Gastroesophageal sphincter (tissue), 4 donors: ENCODE measurements around the gene KCNB1. TPM values are rescaled to one million over a fixed set of nuclear protein-coding genes. Genes with fewer than 3 reads are reported as not detected.

Experiments
- ATAC-seq: fragments of 150-250 bp; one replicate; pipeline ENCODE4 v1.9.1; 2016; ENCODE audit warnings: mild to moderate bottlenecking, moderate library complexity
- H3K27ac ChIP-seq, 4 donors: fragments of 200-600 bp; sonication (generic) in 3 of 4; 1 replicate in 3 of 4; 2 replicates in 1 of 4; pipeline ENCODE4 v1.5.1; 2016 to 2019
- H3K27me3 ChIP-seq: fragments of 200-600 bp; sonication (generic); one replicate; pipeline ENCODE4 v1.5.1; 2019
- H3K36me3 ChIP-seq, 2 donors: fragments of 200-600 bp; sonication (generic); one replicate each; pipeline ENCODE4 v1.5.1; 2019; ENCODE audit warnings: control low read depth in 1 of 2
- H3K4me1 ChIP-seq, 3 donors: fragments of 200-600 bp; sonication (generic); 1 replicate in 2 of 3; 2 replicates in 1 of 3; pipeline ENCODE4 v1.5.1; 2016 to 2019; ENCODE audit warnings: control low read depth in 2 of 3
- H3K4me3 ChIP-seq, 2 donors: fragments of 200-600 bp; sonication (generic); one replicate each; pipeline ENCODE4 v1.5.1; 2019; ENCODE audit warnings: mild to moderate bottlenecking in 1 of 2, moderate library complexity in 1 of 2
- H3K9me3 ChIP-seq, 3 donors: fragments of 200-600 bp; sonication (generic); one replicate each; pipeline ENCODE4 v1.5.1; 2017 to 2019; ENCODE audit warnings: control low read depth in 2 of 3
- EP300 ChIP-seq: sonication (generic); formaldehyde crosslinking; IDR thresholded peaks from one replicate; pipeline ENCODE4 v1.6.1; 2017; ENCODE audit warnings: antibody characterized with exemption, mild to moderate bottlenecking
- POLR2A ChIP-seq, 2 donors: fragments of 450-650 bp; IDR thresholded peaks; one replicate each; pipeline ENCODE4 v1.6.1; 2017; ENCODE audit warnings: antibody characterized with exemption in 2 of 2, mild to moderate bottlenecking in 2 of 2, moderate library complexity in 1 of 2
- POLR2AphosphoS5 ChIP-seq: sonication (generic); formaldehyde crosslinking; IDR thresholded peaks from one replicate; pipeline ENCODE4 v1.6.1; 2017; ENCODE audit warnings: antibody characterized with exemption
- WGBS, 2 donors: methylation state at CpG; one replicate each; pipeline ENCODE4 v1.1.5; 2018; ENCODE audit warnings: low coverage in 1 of 2; 5-methylcytosine and 5-hydroxymethylcytosine counted together
- total RNA-seq, 4 donors: library from RNA; depleted of rRNA; stranded (reverse); fragments of >200 nt; gene quantifications; one replicate each; pipeline ENCODE4 v1.1.0, GENCODE V29; 2016
- TF ChIP-seq, protein P1 (sequence below), 4 experiments: fragments of 200-600 bp in 2 of 4; fragments of 450-650 bp in 2 of 4; sonication (generic) in 1 of 4; IDR thresholded peaks; one replicate each; pipeline ENCODE4 v1.5.1; 2017 to 2019; ENCODE audit warnings: antibody characterized with exemption in 4 of 4, mild to moderate bottlenecking in 2 of 4, moderate library complexity in 2 of 4

KCNB1 gene
- total RNA-seq, 4 donors from 2014 or later = 26.3 to 44.1 (median 38.0) TPM

DNA sequence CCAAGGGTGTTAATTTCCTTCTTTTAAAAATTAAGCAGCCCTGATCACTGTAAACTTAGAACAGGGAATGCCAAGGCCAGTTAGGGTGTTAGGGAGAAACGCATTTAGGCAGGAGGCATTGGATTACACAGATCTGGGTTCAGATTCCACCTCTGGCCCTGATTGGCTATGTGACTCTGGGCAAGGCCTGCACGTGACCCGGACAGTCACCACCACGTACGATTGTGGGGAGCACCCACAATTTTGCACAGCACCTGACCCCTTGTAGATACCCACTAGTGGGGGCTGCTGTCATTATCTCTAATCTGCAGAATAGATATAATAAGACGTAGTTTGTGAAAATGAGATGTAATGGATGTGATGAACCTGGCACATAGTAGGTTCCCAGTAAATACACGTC, 145.1 kb downstream of the KCNB1 start:
- H3K9me3 ChIP-seq = no peaks in the 10 kb centered on the region
- no peaks in the 10 kb centered on the region for H3K27me3 ChIP-seq
- no peak for ATAC-seq
- WGBS, 2 donors = 72 to 87% methylated on average over 7 of the region's 7 CpGs
- H3K4me3 ChIP-seq = no peak overlapping the region
- H3K27ac ChIP-seq = no peak overlapping the region
- peaks cover 0 to 30% (median 0%) of the 10 kb centered on the region in 3 donors for H3K4me1 ChIP-seq
- TF ChIP-seq POLR2AphosphoS5 (no peak), POLR2A (IDR thresholded peaks at IDR 0.05) (no peak), EP300 (no peak)
- TF ChIP-seq, protein P1, sequence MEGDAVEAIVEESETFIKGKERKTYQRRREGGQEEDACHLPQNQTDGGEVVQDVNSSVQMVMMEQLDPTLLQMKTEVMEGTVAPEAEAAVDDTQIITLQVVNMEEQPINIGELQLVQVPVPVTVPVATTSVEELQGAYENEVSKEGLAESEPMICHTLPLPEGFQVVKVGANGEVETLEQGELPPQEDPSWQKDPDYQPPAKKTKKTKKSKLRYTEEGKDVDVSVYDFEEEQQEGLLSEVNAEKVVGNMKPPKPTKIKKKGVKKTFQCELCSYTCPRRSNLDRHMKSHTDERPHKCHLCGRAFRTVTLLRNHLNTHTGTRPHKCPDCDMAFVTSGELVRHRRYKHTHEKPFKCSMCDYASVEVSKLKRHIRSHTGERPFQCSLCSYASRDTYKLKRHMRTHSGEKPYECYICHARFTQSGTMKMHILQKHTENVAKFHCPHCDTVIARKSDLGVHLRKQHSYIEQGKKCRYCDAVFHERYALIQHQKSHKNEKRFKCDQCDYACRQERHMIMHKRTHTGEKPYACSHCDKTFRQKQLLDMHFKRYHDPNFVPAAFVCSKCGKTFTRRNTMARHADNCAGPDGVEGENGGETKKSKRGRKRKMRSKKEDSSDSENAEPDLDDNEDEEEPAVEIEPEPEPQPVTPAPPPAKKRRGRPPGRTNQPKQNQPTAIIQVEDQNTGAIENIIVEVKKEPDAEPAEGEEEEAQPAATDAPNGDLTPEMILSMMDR (IDR thresholded peaks at IDR 0.05) = no peak
- no peaks in the 10 kb centered on the region for H3K36me3 ChIP-seq

DNA sequence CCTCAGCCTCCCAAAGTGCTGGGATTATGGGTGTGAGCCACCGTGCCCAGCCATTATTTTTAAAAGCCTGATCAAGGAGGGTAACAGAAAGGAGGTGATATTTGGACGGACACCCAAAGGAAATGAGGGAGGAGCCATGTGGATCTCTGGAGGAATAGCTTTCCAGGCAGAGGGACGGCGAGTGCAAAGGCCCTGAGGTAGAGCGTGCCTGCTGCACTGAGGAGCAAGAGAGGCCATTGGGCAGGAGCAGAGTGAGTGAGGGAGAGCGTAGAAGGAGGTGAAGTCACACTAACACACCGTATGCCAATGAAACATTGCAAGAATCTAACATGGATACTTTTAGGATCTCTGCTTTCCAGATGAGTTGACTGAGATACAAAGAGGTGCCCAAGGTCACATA, 145.7 kb downstream of the KCNB1 start:
- no peak for TF ChIP-seq POLR2AphosphoS5
- TF ChIP-seq EP300 = no peak
- no peak for TF ChIP-seq POLR2A (IDR thresholded peaks at IDR 0.05)
- TF ChIP-seq, protein P1 (IDR thresholded peaks at IDR 0.05) = no peak
- no peak overlapping the region for H3K27ac ChIP-seq
- ATAC-seq = no peak
- H3K4me1 ChIP-seq = peaks cover 0 to 30% (median 0%) of the 10 kb centered on the region in 3 donors
- H3K9me3 ChIP-seq = no peaks in the 10 kb centered on the region
- no peak overlapping the region for H3K4me3 ChIP-seq
- no peaks in the 10 kb centered on the region for H3K36me3 ChIP-seq
- H3K27me3 ChIP-seq = no peaks in the 10 kb centered on the region
- 81 to 89% methylated on average over 2 to 6 of the region's 7 CpGs for WGBS, 2 donors

- Histone ChIP-seq H3K4me1 (peaks cover 0 to 25% (median 0%) of the 10 kb centered on the region in 3 donors), H3K36me3 (no peaks in the 10 kb centered on the region), H3K27ac (no peak overlapping the region), H3K9me3 (no peaks in the 10 kb centered on the region), H3K27me3 (no peaks in the 10 kb centered on the region), H3K4me3 (no peak overlapping the region)
- TF ChIP-seq EP300 = no peak
- no peak for TF ChIP-seq POLR2AphosphoS5
- TF ChIP-seq POLR2A (IDR thresholded peaks at IDR 0.05) = no peak
- ATAC-seq = no peak
- WGBS, 2 donors = 100% methylated on average over 1 of the region's 12 CpGs; no CpG with 5 or more reads in 1 of the 2 donors
Measured at GRCh38 chr20:49335476-49335875, 147.0 kb downstream of the KCNB1 start.

GRCh38 chr20:49330701-49331615, 151.5 kb downstream of the KCNB1 start:
- H3K4me3 ChIP-seq = no peak overlapping the region
- ATAC-seq = no peak
- H3K36me3 ChIP-seq = no peaks in the 10 kb centered on the region
- no peaks in the 10 kb centered on the region for H3K27me3 ChIP-seq
- TF ChIP-seq POLR2A (IDR thresholded peaks at IDR 0.05) = no peak
- no peak for TF ChIP-seq POLR2AphosphoS5
- TF ChIP-seq, protein P1 (IDR thresholded peaks at IDR 0.05) = no peak
- TF ChIP-seq EP300 = no peak
- no peaks in the 10 kb centered on the region for H3K9me3 ChIP-seq
- no peak overlapping the region for H3K27ac ChIP-seq
- peaks cover 0 to 25% (median 2%) of the 10 kb centered on the region in 3 donors for H3K4me1 ChIP-seq
- WGBS, 2 donors = 82 to 90% methylated on average over 3 of the region's 3 CpGs

DNA sequence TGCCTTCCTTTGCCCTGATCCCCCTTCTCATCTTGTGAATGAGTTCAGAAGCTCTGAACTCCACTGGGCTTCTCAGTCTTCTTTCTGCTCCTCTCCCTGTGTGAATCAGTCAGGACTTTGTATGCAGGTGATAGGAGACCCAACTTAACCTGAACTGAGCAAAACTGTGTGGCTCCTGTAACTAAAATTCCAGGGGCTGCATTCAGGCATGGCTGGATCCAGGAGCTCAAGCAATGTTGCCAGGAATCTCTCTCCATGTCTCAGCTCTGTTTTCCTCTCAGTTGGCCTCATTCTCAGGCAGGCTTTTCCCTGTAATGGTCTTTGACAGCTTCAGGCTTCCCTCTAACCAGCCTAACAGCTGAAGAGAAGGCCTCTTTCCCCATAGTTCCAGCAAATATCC, 153.7 kb downstream of the KCNB1 start:
- Histone ChIP-seq H3K4me3 (no peak overlapping the region), H3K27ac (no peak overlapping the region), H3K9me3 (no peaks in the 10 kb centered on the region), H3K4me1 (peaks cover 0 to 32% (median 5%) of the 10 kb centered on the region in 3 donors), H3K27me3 (no peaks in the 10 kb centered on the region), H3K36me3 (no peaks in the 10 kb centered on the region)
- no peak for ATAC-seq
- TF ChIP-seq POLR2AphosphoS5 (no peak), POLR2A (IDR thresholded peaks at IDR 0.05) (no peak)
- TF ChIP-seq, protein P1 (IDR thresholded peaks at IDR 0.05) = no peak
